GM18526 (cell line): ENCODE measurements around the gene CRTC1.

Experiments used
- POLR2A ChIP-seq: IDR thresholded peaks from 3 replicates; pipeline ENCODE4 v1.6.1; 2011; ENCODE audit not compliant: insufficient read length; ENCODE audit errors: extremely low read depth

The CRTC1 gene

DNA sequence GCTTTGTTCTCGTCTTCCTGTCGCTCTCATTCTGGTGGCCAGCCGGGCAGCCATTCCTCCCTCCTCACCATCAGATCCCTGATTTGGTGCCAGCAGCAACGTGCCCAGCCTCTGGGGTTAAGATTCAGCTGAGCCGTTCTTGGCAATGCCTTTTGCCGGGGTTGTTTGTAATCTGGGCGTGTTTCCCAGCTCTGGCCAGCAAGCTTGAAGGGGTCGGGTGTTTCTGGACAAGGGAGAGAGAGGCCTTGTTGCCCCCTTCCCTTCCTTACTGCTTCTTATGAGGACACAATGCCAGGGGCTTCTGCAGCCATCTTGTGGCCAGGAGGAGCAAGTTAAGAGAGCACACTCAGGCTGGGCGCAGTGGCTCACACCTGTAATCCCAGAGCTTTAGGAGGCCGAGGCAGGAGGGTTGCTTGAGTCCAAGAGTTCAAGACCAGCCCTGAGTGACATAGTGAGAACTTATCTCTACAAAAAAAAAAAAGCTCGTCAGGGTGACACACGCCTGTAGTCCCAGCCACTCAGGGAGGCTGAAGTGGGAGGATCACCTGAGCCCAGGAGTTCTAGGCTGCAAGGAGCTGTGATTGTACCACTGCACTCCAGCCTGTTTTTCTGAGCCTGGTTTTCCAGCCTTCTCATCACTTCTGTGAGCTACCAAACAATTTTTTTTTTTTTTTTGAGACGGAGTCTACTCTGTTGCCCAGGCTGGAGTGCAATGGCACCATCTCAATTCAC is 10.7 kb upstream of the CRTC1 start:
- no peak for TF ChIP-seq POLR2A

DNA sequence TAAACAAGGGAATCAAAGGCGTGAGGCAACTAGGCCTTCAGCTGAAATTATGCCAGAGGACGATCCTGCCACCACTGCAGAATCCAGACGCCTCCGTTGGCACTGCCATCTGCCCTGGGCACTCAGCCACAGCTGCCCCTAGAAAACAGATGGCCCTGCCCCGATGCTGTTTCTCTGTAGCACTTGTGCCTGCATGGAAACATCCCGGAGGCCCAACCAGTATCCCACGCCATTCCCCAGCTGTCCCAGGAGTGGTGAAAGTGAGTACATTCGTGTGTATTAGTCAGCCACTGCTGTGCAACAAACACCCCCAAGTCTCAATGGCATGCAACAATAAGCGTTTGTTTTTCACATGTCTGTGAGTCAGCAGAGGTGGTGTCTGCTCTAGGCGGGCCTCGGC is 8.9 kb upstream of the CRTC1 start:
- no peak for TF ChIP-seq POLR2A

DNA sequence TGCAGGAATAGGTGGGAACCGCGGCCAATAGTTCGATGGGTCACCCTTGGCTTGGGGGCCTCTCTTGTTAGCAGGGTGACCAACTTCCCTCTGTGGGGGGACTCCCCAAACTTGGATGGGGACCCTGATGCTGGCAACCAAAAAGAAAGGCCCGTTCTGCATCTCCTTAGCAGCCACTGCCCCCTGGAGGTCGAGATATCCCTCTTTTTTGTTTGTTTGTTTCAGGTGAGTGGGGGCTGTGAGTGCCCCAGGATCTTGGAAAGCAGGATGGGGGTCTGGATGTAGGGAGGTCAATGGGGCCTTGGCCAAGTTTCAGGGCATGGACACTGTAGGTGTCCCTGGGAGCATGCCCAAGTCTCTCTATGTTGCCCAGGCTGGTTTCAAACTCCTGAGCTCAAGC is 7.7 kb upstream of the CRTC1 start:
- TF ChIP-seq POLR2A, result no peak

DNA sequence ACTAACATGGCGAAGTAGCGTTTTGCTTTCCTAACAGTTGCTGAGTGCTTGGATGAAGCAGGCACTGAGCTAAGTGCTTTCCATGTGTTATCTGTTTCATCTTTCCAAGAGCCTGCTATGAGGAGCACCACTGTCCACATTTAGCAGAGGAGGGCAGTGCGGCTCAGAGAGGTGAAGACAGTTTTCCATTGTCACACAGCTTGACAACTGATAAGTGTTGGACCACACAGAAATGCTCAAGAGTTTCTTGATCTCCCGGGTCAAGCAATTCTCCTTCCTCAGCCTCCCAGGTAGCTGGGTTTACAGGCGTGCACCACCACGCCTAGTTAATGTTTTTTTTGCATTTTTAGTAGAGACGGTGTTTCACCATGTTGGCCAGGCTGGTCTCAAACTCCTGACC is 6.8 kb upstream of the CRTC1 start:
- no peak for TF ChIP-seq POLR2A

DNA sequence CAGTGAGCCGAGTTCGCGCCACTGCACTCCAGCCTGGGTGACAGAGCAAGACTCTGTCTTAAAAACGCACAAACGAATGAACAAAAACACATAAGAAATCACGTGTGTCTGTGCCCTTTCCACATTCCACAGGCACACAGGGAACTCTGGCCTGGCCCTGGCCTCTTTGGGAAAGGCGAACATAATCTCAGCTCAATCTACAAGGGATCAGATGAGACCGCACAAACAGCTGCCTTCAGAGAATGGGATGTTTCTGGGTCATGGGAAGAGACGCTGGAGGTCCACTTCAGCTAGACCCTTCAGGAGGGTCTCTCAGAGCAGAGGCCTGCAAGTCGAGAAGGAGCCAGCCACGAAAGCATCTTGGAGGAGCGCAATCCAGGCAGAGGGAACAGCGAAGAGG is 6.3 kb upstream of the CRTC1 start:
- no peak for TF ChIP-seq POLR2A

DNA sequence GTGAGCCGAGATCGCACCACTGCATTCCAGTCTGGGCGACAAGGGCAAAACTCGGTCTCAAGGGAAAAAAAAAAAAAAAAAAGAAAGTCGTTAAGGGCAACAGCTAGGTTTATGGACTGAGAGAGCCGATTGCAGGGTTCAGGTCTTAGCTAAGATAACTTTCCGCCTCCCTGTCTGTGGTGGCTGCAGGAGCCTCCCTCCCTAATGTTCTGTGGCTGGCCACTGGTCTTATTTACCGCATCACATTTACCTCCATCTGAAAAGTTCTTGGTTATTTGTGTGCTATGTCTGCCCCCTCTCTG is 722 bp upstream of the CRTC1 start:
- no peak for TF ChIP-seq POLR2A

DNA sequence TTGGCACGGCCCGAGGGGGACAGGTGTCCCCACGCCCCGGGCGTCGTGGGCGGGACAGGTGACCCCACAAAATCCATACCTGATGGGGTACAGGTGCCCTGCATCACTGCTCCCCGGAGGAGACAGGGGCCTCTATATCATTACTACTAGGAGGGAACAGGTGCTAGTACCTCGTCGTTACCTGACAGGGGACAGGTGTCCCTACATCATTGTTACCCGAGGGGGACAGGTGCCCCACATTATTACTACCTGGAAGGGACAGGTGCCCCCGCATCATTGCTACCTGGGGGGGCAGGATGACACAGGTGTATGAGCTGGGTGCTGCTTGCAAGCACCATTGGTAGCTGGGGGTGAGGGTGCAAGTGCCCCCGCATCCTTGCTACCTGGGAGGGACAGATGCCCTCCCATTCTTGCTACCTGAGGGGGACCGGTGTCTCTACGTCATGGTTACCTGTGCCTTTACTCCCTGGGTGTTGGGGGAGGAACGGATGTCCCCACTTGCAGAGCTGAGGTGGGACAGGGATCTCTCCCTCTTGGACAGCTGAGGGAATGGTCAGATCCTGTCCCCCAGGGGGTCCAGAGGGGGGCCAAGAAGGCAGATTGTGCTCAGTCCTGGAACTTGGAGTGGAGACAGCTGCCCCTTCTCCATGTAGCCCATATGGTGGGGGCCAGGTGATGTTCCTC is 620 bp downstream of the CRTC1 start:
- TF ChIP-seq POLR2A, result no peak

DNA sequence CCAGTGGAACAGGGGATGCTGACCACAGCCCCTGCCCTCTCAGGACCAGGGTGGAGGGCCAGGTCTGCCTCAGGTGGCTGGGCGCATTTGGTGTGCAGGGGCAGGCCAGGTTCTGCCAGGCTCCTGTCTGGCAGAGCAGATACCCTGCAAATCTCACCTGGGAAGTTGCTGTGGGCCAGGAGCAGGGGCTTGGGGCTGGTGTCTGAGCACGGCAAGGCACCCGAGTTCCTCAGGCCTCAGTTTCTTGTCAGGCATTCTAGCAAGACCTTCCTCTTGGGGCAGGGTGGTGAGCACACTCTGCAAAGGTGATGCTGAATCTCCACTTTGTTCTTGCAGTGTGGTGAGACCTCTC is 1.1 kb downstream of the CRTC1 start:
- TF ChIP-seq POLR2A, result no peak

DNA sequence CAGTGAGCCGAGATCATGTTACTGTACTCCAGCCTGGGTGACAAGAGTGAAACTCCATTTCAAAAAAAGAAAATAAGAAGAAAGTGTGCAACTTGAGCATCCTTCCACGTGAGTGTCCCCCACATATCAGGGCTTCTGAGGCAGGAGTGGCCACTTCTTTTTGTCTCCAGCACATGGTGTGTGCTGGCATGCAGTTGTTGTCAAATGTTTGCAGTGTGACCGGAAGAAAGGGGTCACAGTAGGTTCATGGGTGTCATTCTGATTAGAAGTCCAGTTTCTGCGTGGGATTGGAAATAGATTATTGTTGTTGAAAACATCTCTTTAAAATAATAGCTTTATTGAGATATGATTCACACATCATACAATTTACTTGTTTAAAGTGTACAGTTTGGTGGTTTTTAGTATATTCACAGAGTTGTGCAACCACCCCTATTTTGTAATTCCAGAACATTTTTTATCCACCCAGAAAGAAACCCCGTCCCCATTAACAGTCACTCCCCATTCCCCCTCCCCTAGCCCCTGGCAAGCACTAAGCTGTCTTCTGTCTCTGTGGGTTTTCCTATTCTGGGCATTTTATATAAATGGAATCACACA is 2.2 kb downstream of the CRTC1 start:
- no peak for TF ChIP-seq POLR2A

DNA sequence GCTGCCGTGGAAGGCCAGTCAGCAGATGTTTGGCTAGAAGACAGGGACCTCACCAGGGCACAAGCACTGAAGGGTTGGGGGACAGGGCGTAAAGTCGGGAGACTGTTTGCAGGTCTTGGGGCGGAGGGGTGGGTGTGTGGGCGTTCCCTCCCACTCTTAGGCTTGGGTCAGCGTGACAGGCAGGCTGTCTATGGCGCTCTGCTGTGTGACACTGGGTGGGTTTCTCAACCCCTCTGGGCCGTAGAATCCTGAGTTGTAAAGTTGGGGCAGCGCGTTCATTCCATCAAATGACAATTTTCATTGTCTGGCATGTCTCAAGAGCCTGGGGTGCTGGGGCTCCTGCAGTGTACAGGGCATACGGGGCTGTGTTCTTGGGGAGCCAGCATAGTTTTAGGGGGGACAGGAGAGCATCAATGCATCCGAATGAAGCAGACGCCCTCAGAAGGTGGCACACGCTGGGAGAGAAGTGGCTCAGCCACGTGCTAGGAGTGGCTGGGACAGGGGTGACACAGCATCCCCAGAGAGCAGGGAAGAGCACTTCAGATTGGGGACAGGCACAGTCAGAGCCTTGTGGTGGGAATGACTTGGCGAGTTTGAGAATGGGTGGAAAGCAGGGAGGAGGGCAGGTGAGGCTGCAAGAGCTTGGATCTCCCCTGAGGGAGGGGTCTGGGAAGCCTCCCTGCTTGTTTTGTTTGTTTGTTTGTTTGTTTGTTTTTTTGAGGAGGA is 4.4 kb downstream of the CRTC1 start:
- TF ChIP-seq POLR2A, result no peak

DNA sequence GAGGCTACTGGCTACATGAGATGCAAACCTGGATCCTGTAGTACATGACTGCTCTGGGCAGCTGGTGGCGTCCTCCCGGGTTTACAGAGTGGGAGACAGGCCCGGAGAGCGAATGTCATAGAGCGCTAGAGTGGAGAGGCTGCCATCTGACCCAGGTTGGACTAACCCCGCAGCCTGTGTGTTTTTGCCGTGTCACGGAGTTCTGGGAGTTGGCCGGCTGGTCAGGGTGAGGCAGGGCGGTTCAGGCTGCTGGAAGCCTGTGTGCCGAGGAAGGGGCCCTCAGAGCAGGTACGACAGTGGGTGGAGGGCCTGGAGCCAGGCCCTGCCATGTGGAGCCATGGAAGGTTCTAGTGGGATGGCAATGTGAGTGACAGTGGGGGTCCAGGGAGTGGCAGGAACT is 12.5 kb downstream of the CRTC1 start:
- TF ChIP-seq POLR2A, result no peak

DNA sequence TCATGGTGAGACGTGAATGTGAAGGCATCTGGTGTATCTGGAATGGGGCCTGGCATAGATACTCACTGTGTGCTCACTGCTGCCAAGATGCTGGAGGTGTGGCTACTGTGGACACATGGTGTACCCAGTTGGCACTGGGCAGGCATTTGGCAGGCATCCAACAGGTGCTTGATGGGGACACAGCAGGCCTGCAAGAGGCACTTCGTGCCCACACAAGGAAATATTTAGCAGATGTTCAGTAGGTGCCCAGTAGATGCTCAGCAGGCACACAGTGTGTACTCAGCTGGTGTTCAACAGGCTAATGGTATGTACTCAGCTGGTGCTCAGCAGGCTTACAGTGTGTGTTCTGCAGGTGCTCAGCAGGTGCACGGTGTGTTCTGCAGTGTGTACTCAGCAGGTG is 14.2 kb downstream of the CRTC1 start:
- no peak for TF ChIP-seq POLR2A

DNA sequence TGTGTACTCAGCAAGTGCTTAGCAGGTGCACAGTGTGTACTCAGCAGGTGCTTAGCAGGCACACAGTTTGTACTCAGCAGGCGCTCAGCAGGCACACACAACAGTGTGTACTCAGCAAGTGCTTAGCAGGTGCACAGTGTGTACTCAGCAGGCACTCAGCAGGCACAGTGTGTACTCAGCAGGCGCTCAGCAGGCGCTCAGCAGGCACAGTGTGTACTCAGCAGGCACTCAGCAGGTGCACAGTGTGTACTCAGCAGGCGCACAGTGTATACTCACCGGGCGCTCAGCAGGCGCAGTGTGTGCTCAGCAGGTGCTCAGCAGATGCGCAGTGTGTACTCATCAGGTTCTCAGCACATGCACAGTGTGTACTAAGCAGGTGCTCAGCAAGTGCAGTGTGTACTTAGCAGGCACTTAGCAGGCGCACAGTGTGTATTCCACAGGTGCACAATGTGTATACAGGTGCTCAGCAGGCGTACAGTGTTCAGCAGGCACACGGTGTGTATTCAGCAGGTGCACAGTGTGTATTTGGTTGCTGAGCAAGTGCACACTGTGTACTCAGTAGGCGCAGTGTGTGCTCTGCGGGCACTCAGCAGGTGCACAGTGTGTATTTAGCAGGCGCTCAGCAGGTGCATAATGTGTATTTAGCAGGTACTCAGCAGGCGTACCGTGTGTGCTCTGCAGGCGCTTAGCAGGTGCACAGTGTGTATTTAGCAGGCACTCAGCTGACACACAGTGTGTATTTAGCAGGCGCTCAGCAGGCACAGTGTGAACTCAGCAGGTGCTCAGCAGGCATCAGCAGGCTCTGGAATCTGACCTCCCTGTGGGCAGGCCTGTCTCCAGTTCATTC is 15.1 kb downstream of the CRTC1 start:
- TF ChIP-seq POLR2A, result no peak

DNA sequence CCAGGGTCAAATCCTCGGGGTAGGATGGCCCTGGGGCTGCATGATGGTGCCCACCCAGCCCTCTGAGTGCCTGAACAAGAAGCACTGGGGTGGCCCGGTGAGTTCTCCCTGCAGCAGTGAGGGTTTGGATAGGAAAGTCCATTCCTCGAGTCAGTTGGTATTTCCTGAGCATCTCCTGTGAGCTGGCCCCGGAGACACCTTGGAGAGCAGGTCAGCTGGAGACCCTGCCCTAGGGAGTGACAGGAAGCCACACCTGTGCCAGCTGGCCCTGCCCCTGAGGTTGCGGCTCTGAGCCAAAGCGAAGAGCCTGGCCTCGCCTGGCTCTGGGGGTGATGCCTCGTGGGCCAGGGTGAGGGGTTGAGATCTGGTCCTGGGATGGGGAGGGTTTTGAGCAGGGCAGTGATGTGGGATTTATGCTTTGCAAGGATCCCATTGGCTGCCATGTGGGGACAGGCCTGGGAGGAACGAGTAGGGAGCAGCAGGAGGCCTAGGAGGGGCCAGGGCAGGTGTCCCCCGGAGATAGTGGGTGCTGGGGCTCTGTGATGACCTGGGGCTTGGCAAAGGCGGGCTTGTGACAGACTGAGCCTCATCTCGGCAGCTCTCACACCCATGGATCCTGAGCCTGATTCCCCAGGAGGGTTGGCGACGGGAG is 16.0 kb downstream of the CRTC1 start:
- TF ChIP-seq POLR2A, result no peak
